Choroid plexus epithelial cell (primary cell): ENCODE results near the gene TMEM200B.

Experiments
- DNase-seq: peaks from one replicate; pipeline ENCODE4 v3.0.0-alpha.2; 2010; ENCODE audit warnings: low read depth
- H3K4me3 ChIP-seq: 2 replicates; pipeline ENCODE4 v1.5.1; 2011; ENCODE audit warnings: low read depth, mild to moderate bottlenecking, control low read depth, low read length, moderate library complexity
- CTCF ChIP-seq: conservative IDR thresholded peaks from 2 replicates; pipeline ENCODE4 v1.5.1; 2011; ENCODE audit warnings: low read depth, mild to moderate bottlenecking, control low read depth, inconsistent platforms, low read length, moderate library complexity

Gene TMEM200B

GRCh38 chr1:29164588-29164987 is 40.9 kb upstream of the TMEM200B start:
- TF ChIP-seq CTCF, result no peak
- H3K4me3 ChIP-seq, result no peak overlapping the region
- no peak for DNase-seq

DNA sequence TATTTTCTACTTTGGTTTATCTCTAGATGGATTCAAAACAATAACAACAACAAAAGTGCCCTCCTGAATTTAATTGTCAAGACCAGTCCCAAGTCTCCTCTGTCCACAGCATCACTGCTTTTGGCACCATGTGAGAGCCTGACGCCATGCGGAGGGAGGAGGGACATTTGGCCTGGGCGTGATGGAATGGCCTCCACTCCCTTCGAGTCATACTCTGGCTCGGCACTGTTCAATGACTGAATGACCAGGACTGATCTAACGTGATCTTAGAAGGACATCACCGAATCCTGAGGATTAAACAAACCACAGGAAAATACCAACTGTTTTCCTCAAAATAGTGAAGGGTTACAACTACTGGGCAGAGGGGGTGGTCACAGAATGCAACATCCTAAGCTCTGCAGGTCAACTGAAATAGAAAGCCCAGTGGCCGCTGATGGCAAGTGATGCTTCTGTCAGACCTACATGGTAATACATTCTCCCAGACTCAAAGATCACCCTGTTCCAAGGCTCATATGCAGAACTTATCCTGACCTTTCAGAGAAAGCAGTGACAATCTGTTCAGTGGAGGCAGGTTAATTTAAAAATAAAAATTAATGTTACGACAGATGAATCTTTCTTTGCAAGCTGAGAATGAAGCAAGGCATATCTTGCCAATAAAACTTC is 38.9 kb upstream of the TMEM200B start:
- no peak for DNase-seq
- H3K4me3 ChIP-seq, result no peak overlapping the region
- no peak for TF ChIP-seq CTCF

DNA sequence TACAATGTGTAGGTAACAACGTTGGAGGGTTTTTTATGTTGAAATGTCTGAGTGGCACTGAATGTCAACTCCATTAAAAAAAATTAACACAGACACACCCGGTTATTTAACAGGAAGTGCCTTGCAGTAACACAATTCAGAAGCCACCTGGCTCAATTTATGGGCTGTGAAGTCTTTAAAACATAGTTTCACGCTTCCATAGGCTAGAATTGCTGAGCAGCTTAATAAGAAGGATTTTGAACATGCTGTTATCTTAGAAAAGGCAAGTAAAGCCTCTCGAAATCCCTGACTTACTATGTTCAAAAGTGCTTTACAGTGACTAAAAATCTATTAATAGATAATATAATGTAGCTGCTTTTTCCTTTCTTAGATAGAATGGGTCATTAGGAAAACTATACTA is 38.3 kb upstream of the TMEM200B start:
- TF ChIP-seq CTCF, result no peak
- H3K4me3 ChIP-seq, result no peak overlapping the region
- no peak for DNase-seq

DNA sequence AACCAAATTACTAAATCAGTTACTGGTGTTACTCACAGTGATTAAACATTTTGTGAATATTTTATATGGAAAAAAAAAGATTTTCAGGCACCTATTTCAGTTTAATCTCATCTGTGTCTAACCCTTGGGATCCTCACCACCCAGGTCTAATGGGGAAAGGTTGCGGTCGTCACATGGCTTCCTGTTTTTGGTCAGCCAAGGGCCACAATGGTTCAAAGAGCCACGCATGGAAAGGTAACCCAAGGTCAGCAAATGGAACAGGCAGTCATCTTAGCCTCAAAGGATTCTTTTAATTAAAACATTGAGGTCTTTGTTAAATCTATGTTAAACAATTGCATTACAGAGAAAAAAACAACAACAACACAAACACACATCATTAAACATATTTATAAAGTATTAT is 36.1 kb upstream of the TMEM200B start:
- TF ChIP-seq CTCF, result no peak
- no peak overlapping the region for H3K4me3 ChIP-seq
- DNase-seq, result no peak

- no peak for TF ChIP-seq CTCF
- H3K4me3 ChIP-seq, result no peak overlapping the region
- DNase-seq, result no peak
Observed at GRCh38 chr1:29157269-29157601, 33.5 kb upstream of the TMEM200B start.

DNA sequence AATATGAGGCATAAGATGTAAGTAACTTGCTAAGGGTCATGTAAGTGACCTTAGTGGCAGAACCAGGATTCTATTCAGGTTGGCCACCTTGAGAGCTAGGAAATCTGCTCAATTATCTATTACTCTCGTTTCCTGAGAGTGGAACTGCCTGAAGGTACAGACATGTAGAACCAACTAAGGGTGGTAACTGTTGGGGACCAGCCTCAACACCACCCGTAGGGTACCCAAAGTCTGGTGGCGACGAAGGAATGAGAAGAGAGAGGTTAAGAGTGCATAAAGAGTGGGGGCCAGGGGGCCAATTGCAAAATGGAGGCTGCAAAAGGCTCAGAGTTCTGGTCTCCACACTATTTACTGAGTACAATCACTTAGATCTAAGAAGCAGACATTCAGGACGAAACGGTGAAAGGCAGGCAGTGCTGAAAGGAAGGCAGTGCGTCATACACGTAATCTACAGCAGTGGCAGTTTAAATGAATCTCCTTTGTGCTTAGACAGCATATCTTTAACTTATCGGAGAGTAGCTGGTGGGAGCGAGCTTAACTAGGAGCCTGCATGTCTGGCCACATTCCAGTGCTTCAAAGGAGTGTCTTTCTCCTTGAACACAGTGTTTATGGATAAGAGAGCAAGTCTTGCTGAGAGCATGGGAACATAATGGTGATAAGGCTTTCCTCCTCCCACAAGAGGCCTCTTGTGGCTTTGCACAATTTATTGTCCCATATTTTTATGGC is 33.0 kb upstream of the TMEM200B start:
- TF ChIP-seq CTCF, result no peak
- H3K4me3 ChIP-seq, result no peak overlapping the region
- peak; percentile 82 for DNase-seq
